Caco-2 (cell line): ENCODE results near the gene CLEC5A. TPM values are rescaled to one million over a fixed set of nuclear protein-coding genes. Genes with fewer than 3 reads are reported as not detected.

Experiments
- Bru-seq: library from RNA; stranded (reverse); fragments of 400-500 nt; gene quantifications from one replicate; lab custom pipeline; 2021; lab: Mats Ljungman, UMichigan
- BruChase-seq, 2 experiments: library from RNA; stranded (reverse); fragments of 400-500 nt; gene quantifications; one replicate each; lab custom pipeline; 2021; lab: Mats Ljungman, UMichigan
- BruUV-seq: library from RNA; stranded (reverse); fragments of 400-500 nt; replicated peaks from 2 replicates; lab custom pipeline; 2021; lab: Mats Ljungman, UMichigan
- CTCF ChIA-PET: fragments of 300-600 bp; sonication (Branson Sonifier 250); formaldehyde crosslinking; loops from one replicate; lab custom pipeline; 2022; ENCODE audit warnings: antibody characterized with exemption; lab: Charles Lee
- POLR2A ChIA-PET: fragments of 300-600 bp; sonication (Branson Sonifier 250); formaldehyde crosslinking; loops from one replicate; lab custom pipeline; 2022; ENCODE audit warnings: antibody characterized with exemption; lab: Charles Lee
- DNase-seq, 2 experiments: peaks; one replicate each; pipeline versions ENCODE4 v3.0.0 to v3.0.0-alpha.2; 2020 to 2022
- H3K27me3 ChIP-seq: replicated peaks from 2 replicates; pipeline ENCODE4 v1.6.0; 2011; ENCODE audit warnings: low read length; ENCODE audit not compliant: control insufficient read depth, insufficient read depth
- H3K36me3 ChIP-seq: 2 replicates; pipeline ENCODE4 v1.5.1; 2011; ENCODE audit warnings: low read length; ENCODE audit not compliant: control insufficient read depth, insufficient read depth
- H3K4me1 ChIP-seq: fragments of 250-450 bp; sonication (Bioruptor Pico); 2 replicates; pipeline ENCODE4 v1.5.1; 2020; ENCODE audit warnings: mild to moderate bottlenecking
- H3K4me3 ChIP-seq: 2 replicates; pipeline ENCODE4 v1.5.1; 2011; ENCODE audit warnings: low read depth, mild to moderate bottlenecking, control low read depth, low read length
- H3K9me3 ChIP-seq: fragments of 250-450 bp; sonication (Bioruptor Pico); 2 replicates; pipeline ENCODE4 v1.5.1; 2020; ENCODE audit warnings: mild to moderate bottlenecking, moderate library complexity
- H3K27ac Mint-ChIP-seq: one replicate; pipeline ENCODE4 v1.8.0; 2022; ENCODE audit warnings: mixed read lengths; ENCODE audit not compliant: unreplicated experiment
- H3K27me3 Mint-ChIP-seq: one replicate; pipeline ENCODE4 v1.8.0; 2022; ENCODE audit warnings: mixed read lengths; ENCODE audit not compliant: insufficient read depth, unreplicated experiment
- H3K36me3 Mint-ChIP-seq: one replicate; pipeline ENCODE4 v1.8.0; 2022; ENCODE audit warnings: mild to moderate bottlenecking, mixed read lengths; ENCODE audit not compliant: insufficient read depth, unreplicated experiment
- H3K4me1 Mint-ChIP-seq: one replicate; pipeline ENCODE4 v1.8.0; 2022; ENCODE audit warnings: low read depth, mixed read lengths; ENCODE audit not compliant: unreplicated experiment
- H3K4me3 Mint-ChIP-seq: one replicate; pipeline ENCODE4 v1.8.0; 2022; ENCODE audit warnings: mild to moderate bottlenecking, moderate library complexity, mixed read lengths; ENCODE audit not compliant: unreplicated experiment
- H3K9me3 Mint-ChIP-seq: one replicate; pipeline ENCODE4 v1.8.0; 2022; ENCODE audit warnings: mixed read lengths; ENCODE audit not compliant: unreplicated experiment
- CTCF ChIP-seq, 2 experiments: fragments of 200-600 bp in 1 of 2; IDR thresholded peaks; 1 replicate in 1 of 2; 2 replicates in 1 of 2; pipeline versions ENCODE4 v1.5.1 to v1.8.0; 2011 to 2022; ENCODE audit warnings: antibody characterized with exemption in 1 of 2, control low read depth in 1 of 2, inconsistent platforms in 1 of 2, low read depth in 1 of 2, low read length in 1 of 2, mild to moderate bottlenecking in 1 of 2, moderate library complexity in 1 of 2; ENCODE audit not compliant: insufficient read depth in 1 of 2, severe bottlenecking in 1 of 2, unreplicated experiment in 1 of 2
- intact Hi-C: fragments of 100-400 bp; cut with micrococcal nuclease; formaldehyde crosslinking; loops from one replicate; pipeline ENCODE4 v1.10.0; 2022; ENCODE audit not compliant: unreplicated experiment
- long read RNA-seq: library from polyadenylated mRNA; stranded (forward); transcript quantifications from one replicate; pipeline ENCODE4 v2.0.0, GENCODE V29; 2022
- total RNA-seq: library from RNA; stranded (reverse); gene quantifications from 2 replicates; pipeline ENCODE4 v1.2.3, GENCODE V29; 2022

The CLEC5A gene
- total RNA-seq (not detected in 2 replicates), Bru-seq, nascent RNA (not detected), BruChase-seq, experiment 1, labeled RNA remaining after a 2-hour chase (not detected), BruChase-seq, experiment 2, labeled RNA remaining after a 6-hour chase (not detected)
- long read RNA-seq: 0 reads

GRCh38 chr7:141946796-141947195 is at the start of gene CLEC5A:
Gene CLEC5A (minus strand): TSS chr7:141946974. CDS start chr7:141946292, 682 bp downstream.
- Histone ChIP-seq H3K4me3 (no peak within 1 kb of the TSS), H3K27me3 (no peaks in the 10 kb centered on the region), H3K4me1 (no peaks in the 10 kb centered on the region), H3K36me3 (no peaks in the 10 kb centered on the region), H3K9me3 (0 out of 2 replicates have a peak, but pooled peaks cover 4% of the 10 kb centered on the region)
- no peak within 1 kb of the TSS for H3K27ac Mint-ChIP-seq
- H3K4me3 Mint-ChIP-seq: no peak within 1 kb of the TSS
- intact Hi-C loops: no loop called here
- H3K36me3 Mint-ChIP-seq: no peaks in the 10 kb centered on the region
- CTCF ChIA-PET: no interaction called here
- no TSS peak for BruUV-seq
- POLR2A ChIA-PET: no interaction called here
- peaks cover 10% of the 10 kb centered on the region for H3K27me3 Mint-ChIP-seq
- no peak for TF ChIP-seq CTCF (IDR thresholded peaks at IDR 0.05; ENCODE audit: insufficient read depth in 1 of 2, low read depth in 1 of 2, low read length in 1 of 2, severe bottlenecking in 1 of 2, unreplicated experiment in 1 of 2)
- H3K9me3 Mint-ChIP-seq: no peaks in the 10 kb centered on the region
- no peak for DNase-seq
- no peaks in the 10 kb centered on the region for H3K4me1 Mint-ChIP-seq

DNA sequence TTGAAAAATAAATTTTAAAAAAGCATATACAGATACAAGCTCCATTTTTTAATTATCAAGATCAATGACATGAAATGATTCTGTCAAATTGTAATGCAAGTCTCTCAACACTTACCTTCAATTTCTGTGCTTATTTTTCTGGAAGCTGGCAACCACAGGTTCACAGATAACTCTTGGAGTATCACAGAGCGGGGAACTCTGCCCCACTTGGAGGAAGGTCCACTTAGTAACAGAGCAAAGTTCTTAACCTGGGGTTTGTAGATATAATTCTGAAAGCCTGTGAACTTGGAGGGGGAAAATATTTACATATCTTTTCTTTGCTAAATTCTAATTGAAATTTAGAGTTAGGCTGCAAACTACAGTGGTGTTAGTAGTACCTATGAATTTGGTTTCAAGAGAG is 46.6 kb upstream of the CLEC5A start:
- Mint-ChIP-seq H3K4me3 (no peak overlapping the region), H3K36me3 (no peaks in the 10 kb centered on the region), H3K4me1 (peaks cover 17% of the 10 kb centered on the region), H3K9me3 (peaks cover 19% of the 10 kb centered on the region), H3K27ac (no peak overlapping the region), H3K27me3 (no peaks in the 10 kb centered on the region)
- H3K36me3 ChIP-seq: no peaks in the 10 kb centered on the region
- H3K27me3 ChIP-seq: no peaks in the 10 kb centered on the region
- BruUV-seq: no TSS peak
- CTCF ChIA-PET: no interaction called here
- 0 out of 2 replicates have a peak, but pooled peaks cover 4% of the 10 kb centered on the region for H3K4me1 ChIP-seq
- POLR2A ChIA-PET: no interaction called here
- DNase-seq: no peak
- no peak for TF ChIP-seq CTCF (IDR thresholded peaks at IDR 0.05; ENCODE audit: insufficient read depth in 1 of 2, low read depth in 1 of 2, low read length in 1 of 2, severe bottlenecking in 1 of 2, unreplicated experiment in 1 of 2)
- H3K4me3 ChIP-seq: no peak overlapping the region
- no peaks in the 10 kb centered on the region for H3K9me3 ChIP-seq
- intact Hi-C loops: no loop called here

- Histone ChIP-seq H3K27me3 (no peaks in the 10 kb centered on the region), H3K9me3 (no peaks in the 10 kb centered on the region), H3K4me1 (0 out of 2 replicates have a peak, but pooled peaks cover 4% of the 10 kb centered on the region), H3K4me3 (no peak overlapping the region), H3K36me3 (no peaks in the 10 kb centered on the region)
- H3K27ac Mint-ChIP-seq: no peak overlapping the region
- H3K27me3 Mint-ChIP-seq: no peaks in the 10 kb centered on the region
- TF ChIP-seq CTCF (IDR thresholded peaks at IDR 0.05; ENCODE audit: insufficient read depth in 1 of 2, low read depth in 1 of 2, low read length in 1 of 2, severe bottlenecking in 1 of 2, unreplicated experiment in 1 of 2): no peak
- intact Hi-C loops: no loop called here
- ChIA-PET CTCF (no interaction called here), POLR2A (no interaction called here)
- peaks cover 17% of the 10 kb centered on the region for H3K4me1 Mint-ChIP-seq
- no peak for DNase-seq
- H3K36me3 Mint-ChIP-seq: no peaks in the 10 kb centered on the region
- BruUV-seq: no TSS peak
- peaks cover 19% of the 10 kb centered on the region for H3K9me3 Mint-ChIP-seq
- H3K4me3 Mint-ChIP-seq: no peak overlapping the region
Measured at GRCh38 chr7:141992688-141993087, 45.9 kb upstream of the CLEC5A start.
